Limb (tissue), 2 donors: ENCODE measurements around the gene MYOM1.
A peak's percentile ranks its signal among the peaks of the same experiment; 100 is the strongest.

Source experiments
- DNase-seq, 2 donors: peaks; one replicate each; pipeline ENCODE4 v3.0.0-alpha.2; 2016; ENCODE audit errors: extremely low spot score in 2 of 2

The MYOM1 gene

GRCh38 chr18:3219631-3220335 lies at the start of gene MYOM1:
Gene MYOM1, minus strand, starts transcription at chr18:3219968. Its CDS starts 4,745 bp downstream, at chr18:3215223.
- DNase-seq, result peak in 1 of 2 donors; percentile 13

GRCh38 chr18:3269241-3269913 lies 49.6 kb upstream of the MYOM1 start:
- DNase-seq, result no peak

- DNase-seq, result no peak
These were observed 48.5 kb upstream of the MYOM1 start for GRCh38 chr18:3268306-3268705.

- DNase-seq, result no peak
These were observed 46.4 kb upstream of the MYOM1 start for GRCh38 chr18:3266062-3266608.

GRCh38 chr18:3265564-3266033 lies 45.8 kb upstream of the MYOM1 start:
- DNase-seq, result no peak

GRCh38 chr18:3264362-3264761 lies 44.6 kb upstream of the MYOM1 start:
- DNase-seq, result no peak

- DNase-seq, result no peak
These were observed 43.4 kb upstream of the MYOM1 start for GRCh38 chr18:3263132-3263700.

- DNase-seq, result no peak
These were observed 42.7 kb upstream of the MYOM1 start for GRCh38 chr18:3262234-3263131.

GRCh38 chr18:3261373-3262233 lies 41.8 kb upstream of the MYOM1 start, which contains the start of gene MYL12B:
Gene MYL12B, plus strand, starts transcription at chr18:3262133. Its CDS starts 10,766 bp downstream, at chr18:3272899.
- DNase-seq, result peak; percentile 88 to 89

GRCh38 chr18:3260995-3261372 lies 41.2 kb upstream of the MYOM1 start:
- DNase-seq, result no peak

- no peak for DNase-seq
These were observed 37.9 kb upstream of the MYOM1 start for GRCh38 chr18:3257627-3258120.

- DNase-seq, result no peak
These were observed 37.2 kb upstream of the MYOM1 start for GRCh38 chr18:3256693-3257626.

GRCh38 chr18:3255611-3256165 lies 35.9 kb upstream of the MYOM1 start:
- DNase-seq, result no peak

GRCh38 chr18:3254725-3255124 lies 35.0 kb upstream of the MYOM1 start:
- no peak for DNase-seq

- DNase-seq, result no peak
These were observed 33.1 kb upstream of the MYOM1 start for GRCh38 chr18:3252843-3253242.

GRCh38 chr18:3251963-3252277 lies 32.2 kb upstream of the MYOM1 start:
- no peak for DNase-seq

- no peak for DNase-seq
These were observed 31.6 kb upstream of the MYOM1 start for GRCh38 chr18:3251249-3251962.
